IPS-20b (cell line): Measurements from ENCODE around the gene METTL22.

ENCODE experiments used
- H3K27ac ChIP-seq: one replicate; pipeline ENCODE4 v1.5.1; 2013; ENCODE audit warnings: low read length
- H3K27me3 ChIP-seq: 2 replicates; pipeline ENCODE4 v1.6.1; 2013; ENCODE audit warnings: mild to moderate bottlenecking, low read length, inconsistent platforms; ENCODE audit not compliant: insufficient read depth
- H3K36me3 ChIP-seq: 2 replicates; pipeline ENCODE4 v1.6.1; 2013; ENCODE audit warnings: low read depth, mild to moderate bottlenecking, inconsistent platforms, low read length, moderate library complexity; ENCODE audit not compliant: insufficient read depth
- H3K4me1 ChIP-seq: 2 replicates; pipeline ENCODE4 v1.6.1; 2013; ENCODE audit warnings: mild to moderate bottlenecking, control low read depth, inconsistent platforms, low read length, moderate library complexity; ENCODE audit not compliant: insufficient read depth
- H3K4me3 ChIP-seq: 2 replicates; pipeline ENCODE4 v1.5.1; 2013; ENCODE audit warnings: mild to moderate bottlenecking, low read length, inconsistent platforms
- H3K9ac ChIP-seq: 2 replicates; pipeline ENCODE4 v1.6.1; 2013; ENCODE audit warnings: low read depth, mild to moderate bottlenecking, inconsistent platforms, low read length, moderate library complexity
- H3K9me3 ChIP-seq: 2 replicates; pipeline ENCODE4 v1.6.1; 2013; ENCODE audit warnings: mild to moderate bottlenecking, low read depth, low read length, inconsistent platforms; ENCODE audit not compliant: insufficient read depth

METTL22 gene

DNA sequence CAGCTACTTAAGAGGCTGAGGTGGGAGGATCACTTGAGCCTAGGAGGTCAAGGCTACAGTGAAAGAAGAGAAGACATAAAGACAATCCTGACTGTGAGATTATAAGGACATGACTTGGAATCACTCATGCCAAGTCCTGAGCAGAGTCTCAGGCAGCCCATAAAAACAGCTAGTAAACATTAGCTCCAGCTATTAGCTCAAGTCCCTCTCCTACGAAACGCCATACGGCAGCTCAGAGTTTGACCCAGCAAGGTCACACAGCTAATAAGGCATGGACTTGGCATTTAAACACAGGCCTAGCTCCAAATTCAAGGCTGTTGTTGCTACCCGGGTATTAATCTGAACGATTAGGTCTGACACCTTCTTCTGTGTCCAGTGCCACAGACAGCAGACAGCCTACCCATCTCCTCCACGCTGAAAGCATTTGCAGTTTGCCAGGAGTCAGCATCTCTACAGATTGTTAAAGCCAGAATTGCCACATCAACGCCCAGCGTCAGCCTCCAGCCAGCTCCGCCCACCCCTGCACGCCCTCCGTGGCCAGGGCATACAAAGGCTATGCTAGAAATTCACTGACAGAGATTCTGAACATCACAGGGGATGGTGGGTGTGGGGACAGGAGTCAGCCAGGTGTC, 21.2 kb upstream of the METTL22 start:
- peaks cover 12% of the 10 kb centered on the region for H3K27me3 ChIP-seq

DNA sequence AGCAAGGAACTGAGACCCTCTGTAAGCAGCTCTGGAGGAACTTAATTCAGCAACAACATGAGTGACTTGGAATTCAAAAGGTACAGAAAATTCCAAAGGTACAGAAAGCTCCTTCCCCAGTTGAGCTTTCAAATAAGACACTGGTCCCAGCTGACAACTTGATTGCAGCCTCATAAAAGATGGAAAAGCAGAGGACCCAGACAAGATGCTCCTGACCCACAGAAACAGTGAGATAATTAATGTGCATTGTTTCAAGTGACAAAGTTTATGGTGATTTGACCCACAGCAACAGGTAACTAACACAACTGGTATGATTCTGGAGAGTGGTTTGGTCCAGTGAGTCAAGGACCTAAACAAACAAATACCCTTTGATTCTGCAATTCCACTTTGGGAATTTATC, 15.9 kb upstream of the METTL22 start:
- Histone ChIP-seq H3K9me3 (no peaks in the 10 kb centered on the region), H3K36me3 (no peaks in the 10 kb centered on the region), H3K4me3 (no peak overlapping the region), H3K27me3 (no peaks in the 10 kb centered on the region; the same call in 1 of the 2 replicates), H3K4me1 (0 out of 2 replicates have a peak, but pooled peaks cover 5% of the 10 kb centered on the region), H3K9ac (no peak overlapping the region), H3K27ac (no peak overlapping the region)

More for the DNA sequence above, 21.2 kb upstream of the METTL22 start:
- H3K4me3 ChIP-seq: no peak overlapping the region
- H3K9me3 ChIP-seq: peaks cover 4% of the 10 kb centered on the region; the same call in 1 of the 2 replicates
- H3K27ac ChIP-seq: no peak overlapping the region
- 0 out of 2 replicates have a peak, but pooled peaks cover 5% of the 10 kb centered on the region for H3K4me1 ChIP-seq
- H3K9ac ChIP-seq: no peak overlapping the region
- H3K36me3 ChIP-seq: no peaks in the 10 kb centered on the region

DNA sequence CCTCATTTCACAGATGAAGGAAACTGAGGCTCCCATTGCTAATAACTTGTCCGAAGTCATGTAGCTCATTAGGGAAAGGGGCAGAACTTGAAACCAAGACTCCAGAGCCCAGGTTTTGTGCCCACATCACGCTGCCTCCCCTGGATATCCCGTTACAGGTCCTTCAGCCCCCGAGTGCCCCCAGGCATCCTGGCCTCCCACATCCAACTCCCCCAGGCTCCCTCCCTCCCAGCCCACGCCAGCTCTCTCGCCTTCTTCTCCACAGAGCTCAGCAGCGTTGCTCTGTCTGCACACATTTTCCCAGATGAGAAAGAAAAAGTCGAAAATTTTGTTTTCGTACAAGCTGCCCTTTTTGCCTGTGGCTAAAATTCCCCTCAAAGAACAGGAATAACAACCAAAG, 14.3 kb upstream of the METTL22 start:
- H3K9ac ChIP-seq: no peak overlapping the region
- H3K27ac ChIP-seq: no peak overlapping the region
- H3K4me1 ChIP-seq: 0 out of 2 replicates have a peak, but pooled peaks cover 5% of the 10 kb centered on the region
- no peaks in the 10 kb centered on the region; the same call in 1 of the 2 replicates for H3K27me3 ChIP-seq
- no peaks in the 10 kb centered on the region for H3K36me3 ChIP-seq
- H3K4me3 ChIP-seq: no peak overlapping the region
- H3K9me3 ChIP-seq: no peaks in the 10 kb centered on the region

DNA sequence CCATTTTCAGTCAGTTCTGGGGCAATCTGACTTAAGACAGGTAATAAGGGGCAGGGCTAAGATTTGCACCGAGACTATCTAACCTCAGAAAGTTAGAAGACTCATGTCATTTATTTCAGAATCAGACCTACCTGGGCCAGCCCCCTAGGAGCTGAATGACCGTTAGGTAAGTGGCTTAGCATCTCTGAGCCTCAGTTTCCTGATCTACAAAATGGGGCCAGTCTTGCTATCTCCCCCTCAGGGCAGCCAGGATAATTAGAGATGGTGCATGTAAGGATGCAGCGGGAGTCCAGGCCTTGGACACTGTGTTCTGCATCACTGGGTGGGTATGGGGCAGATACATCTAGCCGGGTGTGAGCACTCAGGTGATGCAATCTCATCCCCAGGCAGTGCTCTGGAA, 10.4 kb upstream of the METTL22 start:
- no peak overlapping the region for H3K9ac ChIP-seq
- no peak overlapping the region for H3K27ac ChIP-seq
- H3K4me3 ChIP-seq: no peak overlapping the region
- H3K27me3 ChIP-seq: no peaks in the 10 kb centered on the region; the same call in 1 of the 2 replicates
- H3K4me1 ChIP-seq: no peaks in the 10 kb centered on the region
- no peaks in the 10 kb centered on the region for H3K9me3 ChIP-seq
- H3K36me3 ChIP-seq: no peaks in the 10 kb centered on the region

DNA sequence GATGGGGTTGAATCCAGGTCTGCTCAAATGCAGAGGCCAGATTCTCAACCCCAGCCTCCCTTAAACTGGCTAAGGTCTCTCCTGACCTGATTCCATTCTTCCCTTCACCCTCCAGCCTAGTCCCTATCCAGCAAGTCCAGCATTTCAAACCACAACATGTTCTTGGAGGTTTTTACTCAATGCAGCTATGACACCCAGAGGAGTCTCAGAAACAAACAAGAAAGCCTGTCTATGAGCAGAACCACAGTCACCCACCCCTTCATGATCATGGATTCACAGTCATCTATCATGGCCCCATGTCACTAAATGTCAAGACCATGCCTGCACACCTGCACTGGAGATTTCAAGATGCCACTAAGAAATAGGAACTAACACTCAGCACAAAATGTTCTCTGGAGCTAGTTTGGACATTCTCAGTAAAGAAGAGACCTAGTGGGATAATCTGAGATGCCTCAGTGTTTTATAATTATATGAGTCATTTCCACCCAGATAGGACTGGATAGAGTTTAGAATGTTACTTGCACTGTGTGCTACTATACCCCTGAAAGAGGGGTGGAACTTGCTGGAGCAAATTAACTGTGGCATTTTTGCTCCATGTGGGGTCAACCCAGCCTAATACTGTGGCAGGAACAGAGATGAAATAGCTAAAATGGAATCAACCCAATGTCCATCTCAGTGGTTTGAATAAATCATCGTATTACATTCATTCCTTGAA, 9.5 kb upstream of the METTL22 start:
- Histone ChIP-seq H3K27ac (no peak overlapping the region), H3K9me3 (no peaks in the 10 kb centered on the region), H3K4me3 (no peak overlapping the region), H3K27me3 (no peaks in the 10 kb centered on the region; the same call in 1 of the 2 replicates), H3K36me3 (no peaks in the 10 kb centered on the region), H3K4me1 (no peaks in the 10 kb centered on the region), H3K9ac (no peak overlapping the region)

DNA sequence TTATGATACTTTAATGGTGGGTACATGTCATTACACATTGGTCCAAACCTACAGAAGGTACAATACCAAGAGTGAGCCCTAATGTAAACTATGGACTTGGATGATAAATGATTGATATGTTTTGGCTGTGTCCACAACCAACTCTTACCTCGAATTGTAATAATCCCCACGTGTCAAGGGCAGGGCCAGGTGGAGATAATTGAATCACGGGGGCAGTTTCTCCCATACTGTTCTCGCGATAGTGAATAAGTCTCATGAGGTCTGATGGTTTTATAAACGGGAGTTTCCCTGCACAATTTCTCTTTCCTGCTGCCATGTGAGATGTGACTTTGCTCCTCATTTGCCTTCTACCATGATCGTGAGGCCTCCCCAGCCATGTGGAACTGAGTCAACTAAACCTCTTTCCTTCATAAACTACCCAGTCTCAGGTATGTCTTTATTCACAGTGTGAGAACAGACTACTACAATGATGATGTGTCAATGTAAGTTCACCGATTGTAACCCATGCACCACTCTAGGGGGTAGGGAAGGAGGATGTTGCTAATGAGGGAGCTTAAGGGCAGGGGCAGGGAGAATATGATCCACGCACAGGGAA, 7.0 kb upstream of the METTL22 start:
- Histone ChIP-seq H3K4me1 (no peaks in the 10 kb centered on the region), H3K9ac (no peak overlapping the region), H3K36me3 (no peaks in the 10 kb centered on the region), H3K27me3 (no peaks in the 10 kb centered on the region), H3K9me3 (no peaks in the 10 kb centered on the region), H3K4me3 (no peak overlapping the region), H3K27ac (no peak overlapping the region)

DNA sequence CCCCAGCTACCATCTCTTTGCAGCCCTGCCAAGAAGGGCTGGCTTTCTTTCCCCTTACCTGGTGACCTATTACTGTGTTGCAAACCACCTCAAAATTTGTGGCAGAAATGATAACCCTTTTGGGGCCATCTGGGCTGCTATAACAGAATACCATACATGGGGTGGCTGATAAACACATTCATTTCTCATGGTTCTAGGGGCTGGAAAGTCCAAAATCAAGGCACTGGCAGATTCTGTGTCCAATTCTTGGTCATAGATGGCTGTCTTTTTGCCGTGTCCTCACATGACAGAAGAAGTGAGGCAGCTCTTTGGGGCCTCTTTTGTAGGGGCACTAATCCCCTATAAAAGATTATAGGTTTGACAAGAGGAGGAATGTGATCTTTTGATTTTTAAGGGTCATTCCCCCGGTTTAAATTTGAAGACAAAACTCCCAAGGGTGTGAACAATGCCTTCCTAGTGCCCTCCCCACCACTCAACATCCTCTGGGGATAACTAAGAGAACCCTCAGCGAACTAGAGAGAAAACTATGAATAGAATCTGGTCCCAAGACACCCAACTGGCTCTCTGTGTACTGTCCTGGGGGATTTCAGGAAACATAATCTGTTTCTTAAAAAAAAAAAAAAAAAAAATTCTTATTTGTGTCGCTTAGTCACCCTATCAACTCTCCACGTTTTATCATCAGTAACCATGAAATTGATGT, 1.7 kb upstream of the METTL22 start:
- Histone ChIP-seq H3K27ac (no peak overlapping the region), H3K4me3 (no peak overlapping the region), H3K27me3 (no peaks in the 10 kb centered on the region), H3K4me1 (peaks cover 5% of the 10 kb centered on the region; the same call in 1 of the 2 replicates), H3K9me3 (no peaks in the 10 kb centered on the region), H3K9ac (no peak overlapping the region), H3K36me3 (peaks cover 12% of the 10 kb centered on the region)

DNA sequence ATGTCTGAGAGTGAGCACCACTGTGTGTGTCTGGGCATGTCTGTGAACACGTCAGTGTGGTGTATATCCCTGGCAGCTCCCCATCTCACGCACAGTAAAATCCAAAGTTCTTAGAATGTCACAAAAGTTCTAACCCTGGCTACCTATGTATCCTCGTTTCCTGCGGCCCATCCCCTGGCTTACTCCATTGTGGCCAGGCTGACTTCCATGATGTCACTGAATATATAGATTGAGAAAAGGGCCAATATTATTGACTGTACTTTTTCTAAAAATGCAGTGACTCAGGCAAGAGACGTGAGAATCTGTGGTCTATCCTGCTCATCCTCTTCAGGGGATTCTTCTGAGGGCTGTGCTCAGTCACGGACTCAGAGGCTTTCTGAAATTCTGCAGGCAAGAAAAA, 963 bp upstream of the METTL22 start:
- H3K4me1 ChIP-seq: peaks cover 5% of the 10 kb centered on the region; the same call in 1 of the 2 replicates
- peaks cover 18% of the 10 kb centered on the region for H3K36me3 ChIP-seq
- no peaks in the 10 kb centered on the region for H3K27me3 ChIP-seq
- H3K9me3 ChIP-seq: no peaks in the 10 kb centered on the region
- no peak overlapping the region for H3K27ac ChIP-seq
- H3K4me3 ChIP-seq: no peak overlapping the region
- no peak overlapping the region for H3K9ac ChIP-seq

DNA sequence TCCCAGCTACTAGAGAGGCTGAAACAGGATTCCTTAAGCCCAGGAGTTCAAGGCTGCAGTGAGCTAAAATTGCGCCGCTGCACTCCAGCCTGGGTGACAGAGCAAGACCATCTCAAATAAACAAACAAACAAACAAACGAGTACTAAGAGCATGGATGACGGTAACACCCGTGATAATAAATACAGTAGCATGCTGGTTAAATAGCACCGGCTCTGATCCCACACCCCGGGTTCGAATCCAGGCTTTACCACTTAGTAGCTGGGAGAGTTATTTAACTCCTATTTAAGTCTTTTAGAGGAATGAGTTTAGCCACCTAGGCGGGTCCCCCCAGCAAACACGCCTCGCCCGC, 301 bp upstream of the METTL22 start:
- Histone ChIP-seq H3K4me1 (peaks cover 5% of the 10 kb centered on the region; the same call in 1 of the 2 replicates), H3K27ac (peak overlapping the region; percentile 98), H3K4me3 (peak overlapping the region; percentile 100), H3K27me3 (no peaks in the 10 kb centered on the region), H3K36me3 (peaks cover 25% of the 10 kb centered on the region), H3K9me3 (no peaks in the 10 kb centered on the region), H3K9ac (peak overlapping the region; percentile 100; the same call in 1 of the 2 replicates)

DNA sequence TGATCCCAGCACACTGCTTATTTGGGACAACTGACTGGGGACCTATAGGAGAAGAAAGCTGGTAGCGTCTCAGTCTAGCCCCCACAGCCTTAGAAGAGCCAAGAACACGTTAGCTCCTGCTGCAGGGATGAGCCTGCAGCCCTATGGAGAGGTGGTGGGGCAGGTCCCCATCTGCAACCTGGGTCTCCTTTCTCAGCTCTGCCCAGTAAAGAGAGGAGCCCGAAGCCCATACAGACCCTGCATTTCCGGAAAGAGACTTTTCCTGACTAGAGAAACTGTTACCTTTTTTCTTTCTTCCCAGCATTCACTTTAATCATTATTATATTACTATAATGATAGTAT, 788 bp downstream of the METTL22 start:
- peak overlapping the region; percentile 98 for H3K27ac ChIP-seq
- peaks cover 36% of the 10 kb centered on the region for H3K36me3 ChIP-seq
- H3K9ac ChIP-seq: peak overlapping the region; percentile 100
- peaks cover 5% of the 10 kb centered on the region; the same call in 1 of the 2 replicates for H3K4me1 ChIP-seq
- H3K27me3 ChIP-seq: no peaks in the 10 kb centered on the region
- H3K9me3 ChIP-seq: no peaks in the 10 kb centered on the region
- H3K4me3 ChIP-seq: peak overlapping the region; percentile 100

DNA sequence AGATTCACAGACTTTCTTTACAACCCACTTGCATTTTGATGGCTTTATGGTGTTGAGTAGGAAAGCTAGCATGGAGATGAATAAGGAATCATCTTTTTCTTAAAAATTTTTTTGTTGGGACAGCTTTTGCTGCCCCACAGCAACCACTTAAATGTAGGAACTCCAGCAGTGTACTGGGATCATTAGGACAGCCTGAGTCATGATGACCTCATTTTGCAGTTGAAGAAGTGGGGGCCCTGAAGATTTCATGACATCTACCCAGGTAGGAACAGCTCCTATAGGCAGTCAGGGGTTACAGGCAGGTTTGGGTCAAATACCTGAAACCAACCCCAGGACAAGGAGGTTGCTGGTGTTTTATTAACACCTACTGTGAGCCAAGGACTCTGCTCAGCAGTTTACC, 2.1 kb downstream of the METTL22 start:
- H3K4me3 ChIP-seq: no peak overlapping the region
- H3K36me3 ChIP-seq: peaks cover 49% of the 10 kb centered on the region
- H3K4me1 ChIP-seq: peaks cover 5% of the 10 kb centered on the region; the same call in 1 of the 2 replicates
- H3K27me3 ChIP-seq: no peaks in the 10 kb centered on the region
- H3K27ac ChIP-seq: no peak overlapping the region
- H3K9ac ChIP-seq: no peak overlapping the region
- H3K9me3 ChIP-seq: no peaks in the 10 kb centered on the region
